Measurements from ENCODE around the gene RPAP3.

- TF ChIP-seq YY1 (IDR thresholded peaks at IDR 0.05; ENCODE audit: insufficient read depth, insufficient read length) (no peak), ZNF274 (IDR thresholded peaks at IDR 0.05; ENCODE audit: low read depth, low read length) (no peak)
These were observed 30.4 kb upstream of the RPAP3 start for GRCh38 chr12:47736216-47736615.

Measured in NT2/D1 (cell line).